ENCODE data around the gene TSC22D1.
"Not testable (repeated sequence)": the region's sequence is repeated elsewhere in the genome, so short reads cannot be mapped to it uniquely, and the experiment has no call there.

The TSC22D1 gene

GRCh38 chr13:44578067-44578400 is 1.9 kb upstream of the TSC22D1 start:
- H3K9me3 Mint-ChIP-seq (ENCODE audit: low read depth): no peaks in the 10 kb centered on the region
- peaks cover 36% of the 10 kb centered on the region for H3K4me1 Mint-ChIP-seq (ENCODE audit: low read depth)
- no peaks in the 10 kb centered on the region for H3K27me3 Mint-ChIP-seq
- H3K27ac Mint-ChIP-seq: peak overlapping the region; percentile 90
- no peaks in the 10 kb centered on the region for H3K36me3 Mint-ChIP-seq
- peak overlapping the region; percentile 89 for H3K4me3 Mint-ChIP-seq

GRCh38 chr13:44577236-44578066 is 1.3 kb upstream of the TSC22D1 start:
- Mint-ChIP-seq H3K36me3 (no peaks in the 10 kb centered on the region), H3K4me3 (peak overlapping the region; percentile 89), H3K27ac (peak overlapping the region; percentile 87), H3K9me3 (ENCODE audit: low read depth) (no peaks in the 10 kb centered on the region), H3K4me1 (ENCODE audit: low read depth) (peaks cover 41% of the 10 kb centered on the region), H3K27me3 (no peaks in the 10 kb centered on the region)

- H3K4me3 Mint-ChIP-seq: peak overlapping the region; percentile 92
- H3K36me3 Mint-ChIP-seq: peaks cover 2% of the 10 kb centered on the region
- peak overlapping the region; percentile 87 for H3K27ac Mint-ChIP-seq
- no peaks in the 10 kb centered on the region for H3K9me3 Mint-ChIP-seq (ENCODE audit: low read depth)
- H3K27me3 Mint-ChIP-seq: no peaks in the 10 kb centered on the region
- H3K4me1 Mint-ChIP-seq (ENCODE audit: low read depth): peaks cover 48% of the 10 kb centered on the region
These were observed 463 bp upstream of the TSC22D1 start for GRCh38 chr13:44576351-44577235.

GRCh38 chr13:44575035-44575434 is 1.1 kb downstream of the TSC22D1 start:
- Mint-ChIP-seq H3K36me3 (peaks cover 2% of the 10 kb centered on the region), H3K27ac (peak overlapping the region; percentile 64), H3K27me3 (no peaks in the 10 kb centered on the region), H3K4me1 (ENCODE audit: low read depth) (peaks cover 55% of the 10 kb centered on the region), H3K4me3 (peak overlapping the region; percentile 92), H3K9me3 (ENCODE audit: low read depth) (no peaks in the 10 kb centered on the region)

- peaks cover 2% of the 10 kb centered on the region for H3K36me3 Mint-ChIP-seq
- peaks cover 60% of the 10 kb centered on the region for H3K4me1 Mint-ChIP-seq (ENCODE audit: low read depth)
- H3K4me3 Mint-ChIP-seq: peak overlapping the region; percentile 92
- no peaks in the 10 kb centered on the region for H3K9me3 Mint-ChIP-seq (ENCODE audit: low read depth)
- no peaks in the 10 kb centered on the region for H3K27me3 Mint-ChIP-seq
- no peak overlapping the region for H3K27ac Mint-ChIP-seq
These were observed 1.7 kb downstream of the TSC22D1 start for GRCh38 chr13:44574466-44574855.

- H3K27ac Mint-ChIP-seq: no peak overlapping the region
- H3K4me3 Mint-ChIP-seq: peak overlapping the region; percentile 24
- H3K36me3 Mint-ChIP-seq: peaks cover 2% of the 10 kb centered on the region
- H3K4me1 Mint-ChIP-seq (ENCODE audit: low read depth): peaks cover 64% of the 10 kb centered on the region
- H3K9me3 Mint-ChIP-seq (ENCODE audit: low read depth): no peaks in the 10 kb centered on the region
- no peaks in the 10 kb centered on the region for H3K27me3 Mint-ChIP-seq
These were observed 2.2 kb downstream of the TSC22D1 start for GRCh38 chr13:44573790-44574465.

- Mint-ChIP-seq H3K9me3 (ENCODE audit: low read depth) (no peaks in the 10 kb centered on the region), H3K4me1 (ENCODE audit: low read depth) (peaks cover 65% of the 10 kb centered on the region), H3K36me3 (peaks cover 2% of the 10 kb centered on the region), H3K4me3 (peak overlapping the region; percentile 18), H3K27me3 (no peaks in the 10 kb centered on the region), H3K27ac (no peak overlapping the region)
These were observed 3.1 kb downstream of the TSC22D1 start for GRCh38 chr13:44573071-44573470.

GRCh38 chr13:44566601-44567000 is 9.5 kb downstream of the TSC22D1 start:
- peaks cover 45% of the 10 kb centered on the region for H3K4me1 Mint-ChIP-seq (ENCODE audit: low read depth)
- no peaks in the 10 kb centered on the region for H3K27me3 Mint-ChIP-seq
- H3K4me3 Mint-ChIP-seq: no peak overlapping the region
- H3K9me3 Mint-ChIP-seq (ENCODE audit: low read depth): no peaks in the 10 kb centered on the region
- peaks cover 12% of the 10 kb centered on the region for H3K36me3 Mint-ChIP-seq
- H3K27ac Mint-ChIP-seq: no peak overlapping the region

- H3K27ac Mint-ChIP-seq: no peak overlapping the region
- H3K9me3 Mint-ChIP-seq (ENCODE audit: low read depth): no peaks in the 10 kb centered on the region
- H3K4me3 Mint-ChIP-seq: no peak overlapping the region
- no peaks in the 10 kb centered on the region for H3K27me3 Mint-ChIP-seq
- H3K4me1 Mint-ChIP-seq (ENCODE audit: low read depth): peaks cover 42% of the 10 kb centered on the region
- peaks cover 12% of the 10 kb centered on the region for H3K36me3 Mint-ChIP-seq
These were observed 10.2 kb downstream of the TSC22D1 start for GRCh38 chr13:44565881-44566280.

GRCh38 chr13:44564936-44565335 is 11.2 kb downstream of the TSC22D1 start:
- Mint-ChIP-seq H3K27ac (no peak overlapping the region), H3K4me3 (no peak overlapping the region), H3K9me3 (ENCODE audit: low read depth) (no peaks in the 10 kb centered on the region), H3K4me1 (ENCODE audit: low read depth) (peaks cover 38% of the 10 kb centered on the region), H3K36me3 (peaks cover 12% of the 10 kb centered on the region), H3K27me3 (no peaks in the 10 kb centered on the region)

- H3K27ac Mint-ChIP-seq; H3K4me3 Mint-ChIP-seq; H3K27me3 Mint-ChIP-seq; H3K9me3 Mint-ChIP-seq (ENCODE audit: low read depth): not testable (repeated sequence)
- H3K4me1 Mint-ChIP-seq (ENCODE audit: low read depth): peaks cover 25% of the 10 kb centered on the region
- H3K36me3 Mint-ChIP-seq: peaks cover 10% of the 10 kb centered on the region
These were observed 13.3 kb downstream of the TSC22D1 start for GRCh38 chr13:44562853-44563252.

- Mint-ChIP-seq H3K4me1 (ENCODE audit: low read depth) (peaks cover 12% of the 10 kb centered on the region), H3K36me3 (peaks cover 7% of the 10 kb centered on the region), H3K9me3 (ENCODE audit: low read depth) (no peaks in the 10 kb centered on the region), H3K27ac (no peak overlapping the region), H3K4me3 (no peak overlapping the region), H3K27me3 (no peaks in the 10 kb centered on the region)
These were observed 14.8 kb downstream of the TSC22D1 start for GRCh38 chr13:44561351-44561750.

- no peaks in the 10 kb centered on the region for H3K36me3 Mint-ChIP-seq
- H3K4me1 Mint-ChIP-seq (ENCODE audit: low read depth): peaks cover 6% of the 10 kb centered on the region
- no peaks in the 10 kb centered on the region for H3K27me3 Mint-ChIP-seq
- H3K9me3 Mint-ChIP-seq (ENCODE audit: low read depth): no peaks in the 10 kb centered on the region
- no peak overlapping the region for H3K4me3 Mint-ChIP-seq
- no peak overlapping the region for H3K27ac Mint-ChIP-seq
These were observed 18.1 kb downstream of the TSC22D1 start for GRCh38 chr13:44557986-44558385.

GRCh38 chr13:44555207-44555606 is 20.9 kb downstream of the TSC22D1 start:
- no peak overlapping the region for H3K27ac Mint-ChIP-seq
- no peaks in the 10 kb centered on the region for H3K27me3 Mint-ChIP-seq
- no peak overlapping the region for H3K4me3 Mint-ChIP-seq
- H3K36me3 Mint-ChIP-seq: peaks cover 5% of the 10 kb centered on the region
- peaks cover 4% of the 10 kb centered on the region for H3K4me1 Mint-ChIP-seq (ENCODE audit: low read depth)
- no peaks in the 10 kb centered on the region for H3K9me3 Mint-ChIP-seq (ENCODE audit: low read depth)

- Mint-ChIP-seq H3K9me3 (ENCODE audit: low read depth) (no peaks in the 10 kb centered on the region), H3K36me3 (peaks cover 5% of the 10 kb centered on the region), H3K4me1 (ENCODE audit: low read depth) (no peaks in the 10 kb centered on the region), H3K4me3 (no peak overlapping the region), H3K27me3 (no peaks in the 10 kb centered on the region), H3K27ac (no peak overlapping the region)
These were observed 26.7 kb downstream of the TSC22D1 start for GRCh38 chr13:44549476-44549875.

Data from activated naive CD8-positive, alpha-beta T cell (primary cell).